Thoracic aorta (tissue), 2 donors: ENCODE data around the gene VAMP4. TPM values are rescaled to one million over a fixed set of nuclear protein-coding genes. Genes with fewer than 3 reads are reported as not detected.
"Not testable (repeated sequence)": the region's sequence is repeated elsewhere in the genome, so short reads cannot be mapped to it uniquely, and the experiment has no call there.

Experiments used
- ATAC-seq: fragments of 150-250 bp; one replicate; pipeline ENCODE4 v1.8.0; 2017; ENCODE audit warnings: low read depth; ENCODE audit not compliant: insufficient number of reproducible peaks, low FRiP score
- DNase-seq: peaks from one replicate; pipeline ENCODE4 v3.0.0-alpha.2; 2020; ENCODE audit warnings: low spot score
- H3K27ac ChIP-seq, 2 donors: fragments of 200-600 bp; sonication (generic); 1 replicate in 1 of 2; 2 replicates in 1 of 2; pipeline ENCODE4 v1.5.1; 2016; ENCODE audit warnings: mild to moderate bottlenecking in 2 of 2, moderate library complexity in 2 of 2
- H3K27me3 ChIP-seq: fragments of 200-600 bp; sonication (generic); replicated peaks from 2 replicates; pipeline ENCODE4 v1.6.0; 2016; ENCODE audit warnings: mild to moderate bottlenecking; ENCODE audit not compliant: insufficient read depth
- H3K36me3 ChIP-seq: fragments of 200-600 bp; sonication (generic); one replicate; pipeline ENCODE4 v1.5.1; 2016
- H3K4me1 ChIP-seq, 2 donors: fragments of 200-600 bp; sonication (generic); 1 replicate in 1 of 2; 2 replicates in 1 of 2; pipeline versions ENCODE4 v1.5.1 to v1.6.0; 2016; ENCODE audit warnings: low read depth in 2 of 2, mild to moderate bottlenecking in 1 of 2; ENCODE audit not compliant: control insufficient read depth in 1 of 2
- H3K4me3 ChIP-seq: fragments of 200-600 bp; sonication (generic); 2 replicates; pipeline ENCODE4 v1.5.1; 2016; ENCODE audit warnings: mild to moderate bottlenecking
- H3K9me3 ChIP-seq: fragments of 200-600 bp; sonication (generic); 2 replicates; pipeline ENCODE4 v1.5.1; 2016
- total RNA-seq, 2 donors: library from RNA; depleted of rRNA; stranded (reverse); fragments of >200 nt; gene quantifications; one replicate each; pipeline versions ENCODE4 v1.1.0 to v1.2.3, GENCODE V29; 2016
- TF ChIP-seq, protein P1 (sequence below): fragments of 200-600 bp; sonication (generic); IDR thresholded peaks from one replicate; pipeline ENCODE4 v1.5.1; 2019; ENCODE audit warnings: antibody characterized with exemption

VAMP4 gene
- total RNA-seq, 2 donors from 2014 or later: 25.5 to 26.1 TPM

DNA sequence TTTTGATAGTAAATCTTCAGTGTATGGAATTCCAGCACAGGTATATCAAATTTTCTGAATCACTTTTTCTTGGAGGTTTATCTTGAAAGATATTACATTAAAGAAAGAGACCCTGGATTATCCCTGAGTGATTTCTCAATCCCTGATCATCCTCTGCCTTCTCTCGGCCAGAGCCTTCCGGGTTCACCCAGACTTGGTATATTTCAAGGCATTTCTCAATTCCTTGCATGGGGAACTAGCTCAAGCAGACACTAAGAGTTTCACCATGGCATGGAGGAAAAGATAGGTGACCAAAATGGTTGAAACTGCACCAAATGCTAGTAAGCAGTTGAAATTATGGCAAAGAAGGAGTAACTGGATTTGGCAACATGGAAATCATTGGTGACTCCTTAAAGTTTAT is 5.7 kb downstream of the VAMP4 start:
- H3K4me3 ChIP-seq: no peak overlapping the region
- no peak overlapping the region for H3K27ac ChIP-seq
- no peak for ATAC-seq
- TF ChIP-seq, protein P1, sequence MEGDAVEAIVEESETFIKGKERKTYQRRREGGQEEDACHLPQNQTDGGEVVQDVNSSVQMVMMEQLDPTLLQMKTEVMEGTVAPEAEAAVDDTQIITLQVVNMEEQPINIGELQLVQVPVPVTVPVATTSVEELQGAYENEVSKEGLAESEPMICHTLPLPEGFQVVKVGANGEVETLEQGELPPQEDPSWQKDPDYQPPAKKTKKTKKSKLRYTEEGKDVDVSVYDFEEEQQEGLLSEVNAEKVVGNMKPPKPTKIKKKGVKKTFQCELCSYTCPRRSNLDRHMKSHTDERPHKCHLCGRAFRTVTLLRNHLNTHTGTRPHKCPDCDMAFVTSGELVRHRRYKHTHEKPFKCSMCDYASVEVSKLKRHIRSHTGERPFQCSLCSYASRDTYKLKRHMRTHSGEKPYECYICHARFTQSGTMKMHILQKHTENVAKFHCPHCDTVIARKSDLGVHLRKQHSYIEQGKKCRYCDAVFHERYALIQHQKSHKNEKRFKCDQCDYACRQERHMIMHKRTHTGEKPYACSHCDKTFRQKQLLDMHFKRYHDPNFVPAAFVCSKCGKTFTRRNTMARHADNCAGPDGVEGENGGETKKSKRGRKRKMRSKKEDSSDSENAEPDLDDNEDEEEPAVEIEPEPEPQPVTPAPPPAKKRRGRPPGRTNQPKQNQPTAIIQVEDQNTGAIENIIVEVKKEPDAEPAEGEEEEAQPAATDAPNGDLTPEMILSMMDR: no peak
- peaks cover 21 to 41% of the 10 kb centered on the region in 2 donors for H3K4me1 ChIP-seq
- H3K9me3 ChIP-seq: no peaks in the 10 kb centered on the region
- no peak for DNase-seq
- peaks cover 14% of the 10 kb centered on the region for H3K36me3 ChIP-seq
- H3K27me3 ChIP-seq: no peaks in the 10 kb centered on the region

DNA sequence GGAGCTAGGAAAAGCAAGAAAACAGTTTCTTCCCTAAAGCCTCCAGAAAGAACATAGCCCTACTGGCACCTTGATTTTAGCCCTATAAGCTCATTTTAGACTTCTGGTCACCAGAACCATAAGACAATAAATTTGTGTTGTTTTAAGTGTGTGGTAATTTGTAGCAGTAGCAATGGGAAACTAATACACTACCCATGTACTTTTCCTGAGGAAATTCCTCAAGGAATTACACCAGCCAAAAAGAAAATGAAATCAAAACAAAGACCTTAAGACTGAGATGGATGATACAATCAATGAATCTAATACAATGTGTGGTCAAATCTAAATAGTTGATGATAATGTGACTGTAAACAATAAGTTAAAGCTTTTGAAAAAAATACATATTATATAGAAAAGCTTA is 11.8 kb downstream of the VAMP4 start:
- DNase-seq: no peak
- Histone ChIP-seq H3K9me3 (no peaks in the 10 kb centered on the region), H3K27ac (no peak overlapping the region), H3K27me3 (no peaks in the 10 kb centered on the region), H3K4me3 (no peak overlapping the region), H3K4me1 (peaks cover 7 to 13% of the 10 kb centered on the region in 2 donors), H3K36me3 (no peaks in the 10 kb centered on the region)
- ATAC-seq: no peak
- TF ChIP-seq, protein P1: no peak

DNA sequence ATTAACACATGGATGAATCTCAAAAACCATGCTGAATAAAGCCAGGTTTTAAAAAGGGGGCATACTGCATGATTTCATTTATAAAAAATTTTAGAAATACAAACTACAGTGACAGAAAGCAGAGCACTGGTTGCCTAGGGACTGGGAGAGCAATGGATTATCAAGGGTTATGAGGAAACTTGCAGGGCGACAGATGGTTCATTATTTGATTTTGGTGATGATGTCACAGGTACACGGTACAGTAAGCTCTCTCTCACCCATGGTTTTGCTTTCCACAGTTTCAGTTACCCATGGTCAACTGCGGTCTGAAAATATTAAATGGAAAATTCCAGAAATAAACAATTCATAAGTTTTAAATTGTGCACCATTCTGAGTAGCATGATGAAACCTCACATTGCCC is 14.1 kb downstream of the VAMP4 start:
- H3K9me3 ChIP-seq: peaks cover 7% of the 10 kb centered on the region
- no peak for ATAC-seq
- no peak overlapping the region for H3K27ac ChIP-seq

DNA sequence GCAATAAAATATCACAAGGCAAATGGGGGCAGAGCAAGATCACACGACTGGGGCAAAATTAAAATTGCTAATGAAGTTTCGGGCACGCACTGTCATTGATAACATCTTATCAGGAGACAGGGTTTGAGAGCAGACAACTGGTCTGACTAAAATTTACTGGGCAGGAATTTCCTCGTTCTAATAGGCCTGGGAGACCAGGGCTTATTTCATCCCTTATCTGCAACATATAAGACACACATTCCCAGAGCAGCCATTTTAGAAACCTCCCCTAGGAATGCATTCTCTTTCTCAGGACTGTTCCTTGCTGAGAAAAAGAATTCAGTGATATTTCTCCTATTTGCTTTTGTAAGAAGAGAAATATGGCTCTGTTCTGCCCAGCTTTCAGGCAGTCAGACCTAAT is 18.7 kb downstream of the VAMP4 start:
- DNase-seq, H3K27me3 ChIP-seq, ATAC-seq, H3K9me3 ChIP-seq, H3K27ac ChIP-seq, H3K4me1 ChIP-seq, H3K4me3 ChIP-seq: not testable (repeated sequence)
- H3K36me3 ChIP-seq: peaks cover 12% of the 10 kb centered on the region

More for the DNA sequence above, 14.1 kb downstream of the VAMP4 start:
- DNase-seq: no peak
- TF ChIP-seq, protein P1: no peak
- Histone ChIP-seq H3K4me1 (peaks cover 7 to 13% of the 10 kb centered on the region in 2 donors), H3K4me3 (no peak overlapping the region), H3K36me3 (peaks cover 12% of the 10 kb centered on the region), H3K27me3 (no peaks in the 10 kb centered on the region)

DNA sequence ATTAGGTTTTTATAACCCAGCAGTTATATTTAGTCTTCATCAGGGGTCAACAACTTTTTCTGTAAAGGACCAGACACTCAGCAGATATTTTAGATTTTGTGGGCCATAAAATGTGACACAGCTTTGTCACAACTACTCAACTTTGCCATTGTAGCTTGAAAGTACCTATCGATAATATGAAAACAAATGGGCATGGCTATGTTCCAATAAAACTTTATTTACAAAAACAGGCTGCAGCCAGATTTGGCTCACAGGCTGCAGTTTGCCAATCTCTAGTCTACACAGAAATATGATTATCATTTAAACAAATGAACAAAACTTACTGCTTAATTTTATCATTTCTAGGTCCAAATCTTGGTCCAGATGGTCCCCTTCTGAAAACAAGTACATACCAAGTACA is 23.0 kb downstream of the VAMP4 start:
- Histone ChIP-seq H3K27me3 (no peaks in the 10 kb centered on the region), H3K4me1 (peaks cover 0 to 21% of the 10 kb centered on the region in 2 donors), H3K27ac (no peak overlapping the region), H3K36me3 (peaks cover 11% of the 10 kb centered on the region), H3K9me3 (peaks cover 7% of the 10 kb centered on the region), H3K4me3 (no peak overlapping the region)
- ATAC-seq: no peak
- no peak for DNase-seq
- TF ChIP-seq, protein P1: no peak

DNA sequence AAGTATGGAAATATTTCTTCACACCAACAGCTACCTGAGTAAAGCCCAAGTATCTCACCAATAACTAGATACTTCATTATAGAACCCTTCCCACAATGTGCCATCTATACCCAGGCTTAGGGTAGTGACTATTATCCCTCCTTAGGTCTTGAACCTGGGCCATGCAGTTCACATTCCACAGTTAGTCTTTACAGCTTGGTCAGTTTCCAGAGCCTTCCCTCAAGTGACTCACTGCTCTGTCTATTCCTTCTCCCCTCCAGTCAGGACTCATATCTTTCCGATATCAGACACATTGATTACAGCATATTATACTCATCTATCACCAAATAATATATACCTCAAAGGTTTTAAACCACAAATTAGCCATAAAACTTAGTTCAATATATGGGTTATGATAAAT is 23.6 kb downstream of the VAMP4 start:
- TF ChIP-seq, protein P1: no peak
- H3K4me1 ChIP-seq: peaks cover 0 to 21% of the 10 kb centered on the region in 2 donors
- DNase-seq (no peak), ATAC-seq (no peak)
- no peaks in the 10 kb centered on the region for H3K27me3 ChIP-seq
- peaks cover 4% of the 10 kb centered on the region for H3K9me3 ChIP-seq
- H3K27ac ChIP-seq: no peak overlapping the region
- H3K4me3 ChIP-seq: no peak overlapping the region
- peaks cover 4% of the 10 kb centered on the region for H3K36me3 ChIP-seq
